HG02588 (cell line): Measurements from ENCODE around the gene EYS.
"Not testable (repeated sequence)": the region's sequence is repeated elsewhere in the genome, so short reads cannot be mapped to it uniquely, and the experiment has no call there.

Source experiments
- ATAC-seq: cut with Tn5 transposase; IDR thresholded peaks from one replicate; pipeline ENCODE4 v1.9.1; 2021; ENCODE audit warnings: mild to moderate bottlenecking, moderate library complexity; ENCODE audit not compliant: unreplicated experiment

The EYS gene

GRCh38 chr6:64013011-64013410 lies 1694.0 kb downstream of the EYS start:
- no peak for ATAC-seq

- ATAC-seq: no peak
Observed at GRCh38 chr6:64012351-64013001, 1694.5 kb downstream of the EYS start.

GRCh38 chr6:64010666-64011065 lies 1696.4 kb downstream of the EYS start:
- ATAC-seq: no peak

- no peak for ATAC-seq
Observed at GRCh38 chr6:64010010-64010409, 1697.0 kb downstream of the EYS start.

DNA sequence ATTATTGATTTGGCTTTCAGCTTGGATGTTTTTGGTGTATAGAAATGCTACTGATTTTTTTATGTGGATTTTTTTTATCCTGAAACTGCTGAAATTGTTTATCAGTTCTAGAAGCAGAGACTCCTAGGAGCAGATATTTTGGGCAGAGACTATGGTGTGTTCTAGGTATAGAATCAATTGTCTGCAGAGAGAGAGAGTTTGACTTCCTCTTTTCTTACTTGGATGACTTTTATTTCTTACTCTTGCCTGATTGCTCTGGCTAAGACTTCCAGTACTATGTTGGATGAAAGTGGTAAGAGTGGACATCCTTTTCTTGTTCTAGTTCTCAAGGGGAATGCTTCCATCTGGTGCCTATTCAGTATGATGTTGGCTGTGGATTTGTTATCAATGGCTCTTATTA lies 1700.8 kb downstream of the EYS start:
- ATAC-seq: no peak

DNA sequence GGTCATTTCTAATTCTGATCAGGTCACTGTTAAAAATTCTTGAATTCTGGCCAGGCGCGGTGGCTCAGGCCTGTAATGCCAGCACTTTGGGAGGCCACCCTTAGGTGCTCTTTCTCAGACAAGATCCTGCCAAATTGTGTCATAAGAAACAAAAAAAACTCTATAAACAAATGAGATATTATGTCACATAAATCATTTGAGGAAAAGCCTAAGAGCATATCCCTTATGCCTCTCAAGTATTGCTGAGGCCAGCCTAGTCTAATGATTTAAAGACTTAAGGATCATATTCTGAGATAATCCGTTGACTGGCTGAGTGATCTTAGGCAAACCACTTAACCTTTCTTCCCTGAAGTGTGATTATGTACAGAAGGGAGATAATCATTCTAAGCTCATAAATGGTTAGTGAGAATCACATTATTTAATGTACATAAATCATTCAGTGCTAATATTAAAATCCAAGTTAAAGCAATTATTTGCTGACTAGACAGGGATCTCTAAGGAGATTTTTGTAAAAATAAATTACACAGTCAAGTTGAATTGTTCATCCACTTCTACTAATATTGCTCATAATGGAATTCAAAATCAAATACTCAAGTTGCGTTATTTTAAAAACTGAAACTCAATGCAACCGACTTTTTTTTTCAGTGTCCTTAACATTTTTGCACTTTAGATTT lies 1706.1 kb downstream of the EYS start:
- ATAC-seq: no peak

DNA sequence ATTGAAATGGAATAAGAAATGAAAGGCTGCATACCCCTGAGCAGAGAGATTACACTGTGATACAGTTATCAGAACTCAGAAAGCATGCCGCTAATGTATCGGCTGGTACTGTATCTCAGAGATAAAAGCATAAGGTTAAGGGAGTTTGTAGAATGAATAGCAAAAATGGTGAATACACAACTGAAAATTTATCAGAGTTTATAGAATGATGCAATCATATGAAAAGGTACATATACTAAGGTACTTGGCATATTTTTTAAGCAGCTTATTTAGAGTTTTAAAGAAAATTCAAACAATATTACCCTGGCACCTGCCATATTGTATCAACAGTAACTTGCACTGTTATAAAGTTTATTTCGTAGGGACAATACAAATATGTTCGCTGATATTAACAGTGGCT lies 1707.4 kb downstream of the EYS start:
- ATAC-seq: no peak

GRCh38 chr6:63998991-63999390 lies 1708.0 kb downstream of the EYS start:
- no peak for ATAC-seq

DNA sequence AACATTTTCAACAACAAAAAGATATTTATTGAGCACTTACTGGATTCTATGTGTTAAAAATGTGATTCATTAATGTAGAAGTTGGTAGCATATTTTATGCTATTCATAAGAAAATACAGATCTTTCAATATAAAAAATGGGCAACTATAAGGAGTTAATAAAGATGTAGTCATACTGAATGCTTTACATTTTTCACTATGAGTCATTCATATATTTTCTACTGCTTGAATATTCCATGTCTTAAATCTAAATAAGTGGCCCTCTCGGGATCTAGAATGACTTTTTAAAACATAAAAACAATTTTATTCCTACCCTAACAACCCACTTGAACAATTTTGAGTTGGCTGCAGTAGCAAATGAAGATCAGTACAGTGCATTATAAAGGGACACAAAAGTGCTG lies 1709.3 kb downstream of the EYS start:
- ATAC-seq: no peak

DNA sequence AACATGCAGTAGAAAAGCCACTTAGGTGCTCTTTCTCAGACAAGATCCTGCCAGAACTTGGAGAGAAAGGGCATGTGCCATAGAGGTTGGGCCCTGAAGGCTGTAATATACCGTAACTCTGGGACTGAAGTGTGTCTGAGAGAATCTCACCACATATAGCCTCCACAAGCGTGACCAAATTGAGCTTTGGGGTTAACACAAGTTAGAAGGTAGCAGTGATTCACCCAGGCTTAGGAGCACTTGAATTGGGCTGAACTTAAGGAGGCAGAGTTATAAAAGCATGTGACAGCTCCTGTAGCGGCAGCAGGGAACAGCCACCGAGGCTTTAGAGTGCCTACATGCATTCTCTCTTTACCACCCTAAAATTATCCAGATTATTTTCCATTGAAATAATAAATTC lies 1709.8 kb downstream of the EYS start:
- no peak for ATAC-seq

DNA sequence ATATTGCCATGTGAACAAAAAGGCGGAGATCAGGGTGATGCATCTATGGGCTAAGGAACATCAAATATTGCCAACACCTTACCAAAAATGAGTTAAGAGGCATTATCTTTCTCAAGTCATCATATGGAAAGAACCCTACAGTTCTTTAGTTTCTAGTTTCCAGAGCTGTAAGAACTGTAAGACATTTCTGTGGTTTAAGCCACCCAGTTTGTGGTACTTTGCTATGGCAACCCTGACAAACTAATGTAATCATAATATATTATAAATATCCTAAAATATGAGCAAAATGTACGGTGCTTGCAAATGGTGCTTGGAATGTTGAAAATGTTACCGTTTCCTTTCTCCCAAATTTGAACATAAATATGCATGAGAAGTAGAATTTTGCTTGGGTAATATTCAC lies 1721.8 kb downstream of the EYS start:
- no peak for ATAC-seq

- no peak for ATAC-seq
Observed at GRCh38 chr6:63975699-63976098, 1731.3 kb downstream of the EYS start.

- no peak for ATAC-seq
Observed at GRCh38 chr6:63968650-63969049, 1738.4 kb downstream of the EYS start.

DNA sequence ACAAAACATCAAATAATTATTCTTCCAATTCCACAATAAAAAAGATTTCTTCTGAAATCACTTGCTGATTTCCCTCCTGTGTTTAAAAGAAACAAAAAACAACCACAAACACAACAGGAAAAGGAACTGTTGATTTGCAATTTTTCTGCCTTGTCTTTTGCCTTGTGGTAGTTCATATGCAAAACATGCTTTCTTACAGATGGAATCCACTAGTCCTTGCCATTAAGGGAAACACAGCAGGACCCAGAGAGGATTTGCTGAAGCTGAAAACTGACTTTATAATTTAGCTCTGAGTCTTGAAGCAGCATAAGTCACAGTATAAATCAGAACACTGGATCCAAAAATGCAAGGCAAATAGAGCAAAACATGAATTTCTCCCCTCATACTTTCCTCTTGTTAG lies 1742.7 kb downstream of the EYS start:
- no peak for ATAC-seq

DNA sequence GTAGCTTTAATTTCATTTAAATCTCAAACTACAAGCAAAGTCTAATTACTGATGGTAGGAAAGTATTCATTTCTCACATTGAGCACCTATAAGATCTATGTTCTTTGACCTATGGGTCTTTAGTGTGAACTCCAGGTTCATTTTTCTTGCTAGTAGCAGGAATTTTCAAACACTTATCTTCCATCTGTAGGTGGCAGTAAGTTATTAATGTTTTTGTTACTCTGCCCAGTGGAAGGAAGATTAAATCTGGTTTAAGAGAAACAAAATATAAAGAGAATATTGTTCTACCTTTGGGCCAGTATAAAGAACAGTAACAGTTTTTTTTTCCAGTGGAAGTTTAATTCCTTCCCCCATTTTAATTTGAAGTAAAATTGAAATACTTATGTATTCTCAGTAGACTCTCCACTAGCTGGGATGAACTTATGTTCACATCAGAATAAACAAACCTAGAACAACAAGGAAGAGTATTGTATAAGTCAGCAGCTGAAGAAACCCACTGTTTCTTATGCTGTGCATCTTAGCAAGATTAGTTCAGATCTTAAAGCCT lies 1743.2 kb downstream of the EYS start:
- no peak for ATAC-seq

GRCh38 chr6:63953336-63954021 lies 1753.5 kb downstream of the EYS start:
- ATAC-seq: not testable (repeated sequence)

GRCh38 chr6:63947792-63948529 lies 1759.1 kb downstream of the EYS start:
- ATAC-seq: no peak

GRCh38 chr6:63945987-63946386 lies 1761.0 kb downstream of the EYS start:
- ATAC-seq: no peak

- no peak for ATAC-seq
Observed at GRCh38 chr6:63943826-63944225, 1763.2 kb downstream of the EYS start.

- ATAC-seq: no peak
Observed at GRCh38 chr6:63941747-63942470, 1765.1 kb downstream of the EYS start.

DNA sequence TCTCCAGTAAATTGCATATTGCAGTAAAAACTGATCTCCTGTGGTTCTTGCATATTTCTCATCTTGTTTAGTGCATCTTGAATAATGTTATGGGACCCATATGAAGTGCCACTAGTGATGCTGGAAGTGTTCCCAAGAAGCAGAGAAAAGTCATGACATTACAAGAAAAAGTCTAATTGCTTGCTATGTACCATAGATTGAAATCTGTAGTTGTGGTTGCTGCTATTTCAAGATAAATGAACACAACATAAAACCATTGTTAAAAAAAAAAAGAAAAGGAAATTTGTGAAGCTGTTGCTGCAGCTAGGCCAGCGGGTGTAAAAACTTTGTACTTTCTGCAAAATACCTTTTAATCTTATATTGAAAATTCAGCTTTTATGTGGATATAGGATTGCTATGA lies 1767.0 kb downstream of the EYS start:
- no peak for ATAC-seq
